PC-3 (cell line): ENCODE measurements around the gene NAGLU. TPM values are rescaled to one million over a fixed set of nuclear protein-coding genes. Genes with fewer than 3 reads are reported as not detected.

Experiments
- ATAC-seq: fragments of 200-7000 bp; cut with Tn5 transposase; 2 replicates; pipeline ENCODE4 v1.9.1; 2020; ENCODE audit warnings: mild to moderate bottlenecking, moderate library complexity
- BruUV-seq: library from RNA; stranded (reverse); fragments of 400-500 nt; replicated peaks from 2 replicates; lab custom pipeline; 2021; lab: Mats Ljungman, UMichigan
- CTCF ChIA-PET: fragments of 300-600 bp; sonication (Branson Sonifier 250); formaldehyde crosslinking; loops from one replicate; lab custom pipeline; 2022; ENCODE audit warnings: antibody characterized with exemption; lab: Charles Lee
- POLR2A ChIA-PET: fragments of 300-600 bp; sonication (Branson Sonifier 250); formaldehyde crosslinking; loops from one replicate; lab custom pipeline; 2022; ENCODE audit warnings: antibody characterized with exemption; ENCODE audit not compliant: unreplicated experiment; lab: Charles Lee
- DNase-seq: peaks from one replicate; pipeline ENCODE4 v3.0.0-alpha.2; 2015
- H2AFZ ChIP-seq: fragments of 300-600 bp; sonication (generic); 2 replicates; pipeline ENCODE4 v1.6.0; 2016; ENCODE audit warnings: antibody characterized with exemption, low read length
- H3F3A ChIP-seq: fragments of 300-600 bp; sonication (generic); one replicate; pipeline ENCODE4 v1.6.0; 2017; ENCODE audit warnings: antibody characterized with exemption, low read length, control low read depth, mild to moderate bottlenecking; ENCODE audit not compliant: unreplicated experiment
- H3K27ac ChIP-seq: fragments of 300-600 bp; sonication (generic); 2 replicates; pipeline ENCODE4 v1.5.1; 2016; ENCODE audit warnings: mild to moderate bottlenecking, low read length
- H3K27me3 ChIP-seq: fragments of 300-600 bp; sonication (generic); 2 replicates; pipeline ENCODE4 v1.6.1; 2016; ENCODE audit warnings: low read length, mixed read lengths
- H3K36me3 ChIP-seq: fragments of 300-600 bp; sonication (generic); 2 replicates; pipeline ENCODE4 v1.6.1; 2016; ENCODE audit warnings: low read depth, mixed run types, low read length, mixed read lengths
- H3K4me1 ChIP-seq: fragments of 300-600 bp; sonication (generic); 2 replicates; pipeline ENCODE4 v1.5.1; 2016; ENCODE audit warnings: low read length; ENCODE audit not compliant: insufficient read depth
- H3K4me2 ChIP-seq: fragments of 300-600 bp; sonication (generic); 2 replicates; pipeline ENCODE4 v1.6.0; 2016; ENCODE audit warnings: low read length
- H3K4me3 ChIP-seq: fragments of 300-600 bp; sonication (generic); 2 replicates; pipeline ENCODE4 v1.5.1; 2016; ENCODE audit warnings: mild to moderate bottlenecking, low read length, mixed read lengths
- H3K79me2 ChIP-seq: fragments of 300-600 bp; sonication (generic); 2 replicates; pipeline ENCODE4 v1.6.1; 2017; ENCODE audit warnings: low read length, mixed read lengths
- H3K9ac ChIP-seq: fragments of 300-600 bp; sonication (generic); 2 replicates; pipeline ENCODE4 v1.6.0; 2016; ENCODE audit warnings: mild to moderate bottlenecking, low read length
- H3K9me2 ChIP-seq: fragments of 300-600 bp; sonication (generic); replicated peaks from 2 replicates; pipeline ENCODE4 v1.6.1; 2016; ENCODE audit warnings: mixed run types, low read length, mixed read lengths
- H3K9me3 ChIP-seq: fragments of 300-600 bp; sonication (generic); 2 replicates; pipeline ENCODE4 v1.6.1; 2016; ENCODE audit warnings: low read length, mixed read lengths
- H4K20me1 ChIP-seq: fragments of 300-600 bp; sonication (generic); 2 replicates; pipeline ENCODE4 v1.6.1; 2016; ENCODE audit warnings: low read length, mixed read lengths
- EZH2 ChIP-seq: fragments of 300-600 bp; sonication (generic); IDR thresholded peaks from one replicate; pipeline ENCODE4 v1.6.1; 2017; ENCODE audit warnings: antibody characterized with exemption, mild to moderate bottlenecking, low read length; ENCODE audit not compliant: unreplicated experiment
- EZH2phosphoT487 ChIP-seq: fragments of 300-600 bp; sonication (generic); IDR thresholded peaks from 2 replicates; pipeline ENCODE4 v1.6.1; 2018; ENCODE audit warnings: mild to moderate bottlenecking, antibody characterized with exemption, low read length, borderline replicate concordance
- intact Hi-C: fragments of 100-400 bp; cut with micrococcal nuclease; formaldehyde crosslinking; loops from 2 replicates; pipeline ENCODE4 v1.9.0; 2023
- total RNA-seq: library from RNA; depleted of rRNA; stranded (reverse); fragments of >200 nt; gene quantifications from 2 replicates; pipeline ENCODE4 v1.2.3, GENCODE V29; 2014
- TF ChIP-seq, protein P1 (sequence below): fragments of 300-600 bp; sonication (generic); conservative IDR thresholded peaks from 2 replicates; pipeline ENCODE4 v1.5.1; 2017; ENCODE audit warnings: antibody characterized with exemption, low read depth, mild to moderate bottlenecking, low read length

The NAGLU gene
- total RNA-seq, 1 experiment from 2014 or later, result 4.9 TPM

- ChIA-PET POLR2A (no interaction called here), CTCF (no interaction called here)
- H3K4me3 ChIP-seq, result no peak overlapping the region
- no peaks in the 10 kb centered on the region; the same call in 1 of the 2 replicates for H3K36me3 ChIP-seq
- no peaks in the 10 kb centered on the region for H3K9me2 ChIP-seq
- no peaks in the 10 kb centered on the region for H4K20me1 ChIP-seq
- H3K4me2 ChIP-seq, result no peak overlapping the region
- H3K27me3 ChIP-seq, result no peaks in the 10 kb centered on the region
- H3K9ac ChIP-seq, result no peak overlapping the region
- no peaks in the 10 kb centered on the region for H3K79me2 ChIP-seq
- TF ChIP-seq EZH2, result no peak
- TF ChIP-seq, protein P1, sequence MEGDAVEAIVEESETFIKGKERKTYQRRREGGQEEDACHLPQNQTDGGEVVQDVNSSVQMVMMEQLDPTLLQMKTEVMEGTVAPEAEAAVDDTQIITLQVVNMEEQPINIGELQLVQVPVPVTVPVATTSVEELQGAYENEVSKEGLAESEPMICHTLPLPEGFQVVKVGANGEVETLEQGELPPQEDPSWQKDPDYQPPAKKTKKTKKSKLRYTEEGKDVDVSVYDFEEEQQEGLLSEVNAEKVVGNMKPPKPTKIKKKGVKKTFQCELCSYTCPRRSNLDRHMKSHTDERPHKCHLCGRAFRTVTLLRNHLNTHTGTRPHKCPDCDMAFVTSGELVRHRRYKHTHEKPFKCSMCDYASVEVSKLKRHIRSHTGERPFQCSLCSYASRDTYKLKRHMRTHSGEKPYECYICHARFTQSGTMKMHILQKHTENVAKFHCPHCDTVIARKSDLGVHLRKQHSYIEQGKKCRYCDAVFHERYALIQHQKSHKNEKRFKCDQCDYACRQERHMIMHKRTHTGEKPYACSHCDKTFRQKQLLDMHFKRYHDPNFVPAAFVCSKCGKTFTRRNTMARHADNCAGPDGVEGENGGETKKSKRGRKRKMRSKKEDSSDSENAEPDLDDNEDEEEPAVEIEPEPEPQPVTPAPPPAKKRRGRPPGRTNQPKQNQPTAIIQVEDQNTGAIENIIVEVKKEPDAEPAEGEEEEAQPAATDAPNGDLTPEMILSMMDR, result no peak
- no peak for TF ChIP-seq EZH2phosphoT487
- no peak overlapping the region for H2AFZ ChIP-seq
- BruUV-seq, result no TSS peak
- no peak for ATAC-seq
- no peaks in the 10 kb centered on the region for H3F3A ChIP-seq
- peaks cover 30% of the 10 kb centered on the region for H3K4me1 ChIP-seq
- intact Hi-C loops, result no loop called here
- H3K27ac ChIP-seq, result no peak overlapping the region
- no peak for DNase-seq
- no peaks in the 10 kb centered on the region for H3K9me3 ChIP-seq
Measured at GRCh38 chr17:42522263-42522790, 13.7 kb upstream of the NAGLU start.

- H3K9ac ChIP-seq, result no peak overlapping the region
- POLR2A ChIA-PET, result interaction anchor here (0.6 kb wide), 1 partner anchor 113 kb away, joined by 3 read pairs; no protein-coding TSS in a partner anchor
- no peak overlapping the region for H3K4me2 ChIP-seq
- H3K4me3 ChIP-seq, result no peak overlapping the region
- H4K20me1 ChIP-seq, result no peaks in the 10 kb centered on the region
- no peak for DNase-seq
- no peak for ATAC-seq
- no peaks in the 10 kb centered on the region for H3K9me2 ChIP-seq
- H3K9me3 ChIP-seq, result no peaks in the 10 kb centered on the region
- no peaks in the 10 kb centered on the region for H3K27me3 ChIP-seq
- CTCF ChIA-PET, result no interaction called here
- TF ChIP-seq EZH2, result no peak
- TF ChIP-seq, protein P1, result no peak
- TF ChIP-seq EZH2phosphoT487, result no peak
- intact Hi-C loops, result no loop called here
- no TSS peak for BruUV-seq
- H3K4me1 ChIP-seq, result peaks cover 30% of the 10 kb centered on the region
- H3F3A ChIP-seq, result no peaks in the 10 kb centered on the region
- H3K27ac ChIP-seq, result no peak overlapping the region
- no peaks in the 10 kb centered on the region for H3K79me2 ChIP-seq
- H3K36me3 ChIP-seq, result no peaks in the 10 kb centered on the region
- no peak overlapping the region for H2AFZ ChIP-seq
Measured at GRCh38 chr17:42522798-42523278, 13.2 kb upstream of the NAGLU start.

- BruUV-seq, result no TSS peak
- no peaks in the 10 kb centered on the region for H3K36me3 ChIP-seq
- H2AFZ ChIP-seq, result no peak overlapping the region
- H3K9ac ChIP-seq, result no peak overlapping the region
- no peak overlapping the region for H3K4me3 ChIP-seq
- no peak for DNase-seq
- no peaks in the 10 kb centered on the region for H4K20me1 ChIP-seq
- no peak overlapping the region for H3K27ac ChIP-seq
- H3F3A ChIP-seq, result no peaks in the 10 kb centered on the region
- H3K9me3 ChIP-seq, result no peaks in the 10 kb centered on the region
- POLR2A ChIA-PET, result no interaction called here
- CTCF ChIA-PET, result interaction anchor here (0.5 kb wide), 1 partner anchor 562 kb away, joined by 3 read pairs; no protein-coding TSS in a partner anchor
- H3K27me3 ChIP-seq, result no peaks in the 10 kb centered on the region
- ATAC-seq, result no peak
- H3K4me2 ChIP-seq, result no peak overlapping the region
- H3K79me2 ChIP-seq, result no peaks in the 10 kb centered on the region
- no peaks in the 10 kb centered on the region for H3K9me2 ChIP-seq
- no peak for TF ChIP-seq EZH2phosphoT487
- TF ChIP-seq EZH2, result no peak
- TF ChIP-seq, protein P1, result no peak
- H3K4me1 ChIP-seq, result peaks cover 12% of the 10 kb centered on the region
- intact Hi-C loops, result no loop called here
Measured at GRCh38 chr17:42525221-42525620, 10.8 kb upstream of the NAGLU start.
